NCI-H1092 (cell line): Measurements from ENCODE around the gene KATNIP.

Source experiments
- DNase-seq: peaks from one replicate; lab custom pipeline; 2025; lab: John Stamatoyannopoulos, UW

KATNIP gene

GRCh38 chr16:27549746-27550581, at the start of gene KATNIP, which contains the start of gene GTF3C1:
Gene KATNIP (plus strand): TSS chr16:27550144. CDS start chr16:27550171, 27 bp downstream.
Gene GTF3C1 (minus strand): TSS chr16:27549913. CDS start chr16:27549890, 23 bp downstream.
- DNase-seq: peak; percentile 99

GRCh38 chr16:27500801-27501200, 49.1 kb upstream of the KATNIP start:
- DNase-seq: no peak

GRCh38 chr16:27503662-27504061, 46.3 kb upstream of the KATNIP start:
- DNase-seq: no peak

GRCh38 chr16:27505297-27506236, 44.4 kb upstream of the KATNIP start:
- no peak for DNase-seq

- DNase-seq: no peak
Observed at GRCh38 chr16:27506771-27507170, 43.2 kb upstream of the KATNIP start.

- DNase-seq: no peak
Observed at GRCh38 chr16:27508476-27508875, 41.5 kb upstream of the KATNIP start.

- DNase-seq: no peak
Observed at GRCh38 chr16:27511657-27512448, 38.1 kb upstream of the KATNIP start.

- DNase-seq: no peak
Observed at GRCh38 chr16:27514806-27515205, 35.1 kb upstream of the KATNIP start.

GRCh38 chr16:27515874-27516353, 34.0 kb upstream of the KATNIP start:
- DNase-seq: no peak

GRCh38 chr16:27516365-27516764, 33.6 kb upstream of the KATNIP start:
- DNase-seq: no peak

- DNase-seq: no peak
Observed at GRCh38 chr16:27517664-27518063, 32.3 kb upstream of the KATNIP start.

- DNase-seq: no peak
Observed at GRCh38 chr16:27518226-27518625, 31.7 kb upstream of the KATNIP start.

GRCh38 chr16:27520982-27521673, 28.8 kb upstream of the KATNIP start:
- DNase-seq: no peak

GRCh38 chr16:27522173-27522707, 27.7 kb upstream of the KATNIP start:
- DNase-seq: no peak

- DNase-seq: no peak
Observed at GRCh38 chr16:27526180-27526579, 23.8 kb upstream of the KATNIP start.

GRCh38 chr16:27528294-27528693, 21.6 kb upstream of the KATNIP start:
- DNase-seq: no peak

- no peak for DNase-seq
Observed at GRCh38 chr16:27529962-27530361, 20.0 kb upstream of the KATNIP start.

GRCh38 chr16:27531186-27531585, 18.8 kb upstream of the KATNIP start:
- DNase-seq: no peak

GRCh38 chr16:27531826-27532800, 17.8 kb upstream of the KATNIP start:
- DNase-seq: no peak

GRCh38 chr16:27534256-27534655, 15.7 kb upstream of the KATNIP start:
- no peak for DNase-seq
